Measurements from ENCODE around the gene COL9A1.

Gene COL9A1

GRCh38 chr6:70168681-70169377, 134.1 kb downstream of the COL9A1 start:
- H3K27ac ChIP-seq, result no peak overlapping the region
- no peak for TF ChIP-seq ZFX (IDR thresholded peaks at IDR 0.05; ENCODE audit: borderline replicate concordance)
- TF ChIP-seq, protein P1, sequence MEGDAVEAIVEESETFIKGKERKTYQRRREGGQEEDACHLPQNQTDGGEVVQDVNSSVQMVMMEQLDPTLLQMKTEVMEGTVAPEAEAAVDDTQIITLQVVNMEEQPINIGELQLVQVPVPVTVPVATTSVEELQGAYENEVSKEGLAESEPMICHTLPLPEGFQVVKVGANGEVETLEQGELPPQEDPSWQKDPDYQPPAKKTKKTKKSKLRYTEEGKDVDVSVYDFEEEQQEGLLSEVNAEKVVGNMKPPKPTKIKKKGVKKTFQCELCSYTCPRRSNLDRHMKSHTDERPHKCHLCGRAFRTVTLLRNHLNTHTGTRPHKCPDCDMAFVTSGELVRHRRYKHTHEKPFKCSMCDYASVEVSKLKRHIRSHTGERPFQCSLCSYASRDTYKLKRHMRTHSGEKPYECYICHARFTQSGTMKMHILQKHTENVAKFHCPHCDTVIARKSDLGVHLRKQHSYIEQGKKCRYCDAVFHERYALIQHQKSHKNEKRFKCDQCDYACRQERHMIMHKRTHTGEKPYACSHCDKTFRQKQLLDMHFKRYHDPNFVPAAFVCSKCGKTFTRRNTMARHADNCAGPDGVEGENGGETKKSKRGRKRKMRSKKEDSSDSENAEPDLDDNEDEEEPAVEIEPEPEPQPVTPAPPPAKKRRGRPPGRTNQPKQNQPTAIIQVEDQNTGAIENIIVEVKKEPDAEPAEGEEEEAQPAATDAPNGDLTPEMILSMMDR (IDR thresholded peaks at IDR 0.05), result no peak
